Measurements from ENCODE around the gene TMPRSS9. TPM values are rescaled to one million over a fixed set of nuclear protein-coding genes. Genes with fewer than 3 reads are reported as not detected.
"Not testable (repeated sequence)": the region's sequence is repeated elsewhere in the genome, so short reads cannot be mapped to it uniquely, and the experiment has no call there.

TMPRSS9 gene
- total and polyA plus RNA-seq, 8 donors = 1.1 TPM; not detected in 7

DNA sequence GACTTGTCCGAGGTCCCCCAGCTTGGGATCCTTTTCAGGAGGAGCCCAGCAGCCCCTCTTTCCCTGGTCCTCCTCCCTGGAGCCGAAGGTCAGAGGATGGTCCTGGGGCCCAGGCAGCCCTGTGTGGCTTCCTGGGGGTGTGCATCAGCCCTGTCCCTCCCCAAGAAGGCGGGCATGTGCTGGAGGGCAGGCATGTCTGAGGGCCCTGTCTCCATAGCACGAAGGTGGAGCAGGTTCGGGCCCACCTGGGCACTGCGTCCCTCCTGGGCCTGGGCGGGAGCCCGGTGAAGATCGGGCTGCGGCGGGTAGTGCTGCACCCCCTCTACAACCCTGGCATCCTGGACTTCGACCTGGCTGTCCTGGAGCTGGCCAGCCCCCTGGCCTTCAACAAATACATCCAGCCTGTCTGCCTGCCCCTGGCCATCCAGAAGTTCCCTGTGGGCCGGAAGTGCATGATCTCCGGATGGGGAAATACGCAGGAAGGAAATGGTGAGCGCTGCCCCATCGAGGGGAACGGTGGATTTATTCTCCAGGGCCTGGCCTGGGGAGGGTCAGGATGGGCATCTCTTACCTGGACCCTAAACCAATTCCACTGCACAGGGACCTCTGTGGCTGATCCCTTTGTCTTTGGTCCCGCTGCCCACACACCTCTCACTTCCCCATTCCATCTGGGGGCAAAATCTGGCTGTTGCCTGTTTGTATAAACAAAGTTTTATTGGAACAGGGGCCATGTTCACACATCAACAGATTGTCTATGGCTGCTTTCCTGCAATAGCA lies 56.4 kb downstream of the TMPRSS9 start:
- peaks cover 0 to 5% (median 0%) of the 10 kb centered on the region in 4 donors for H3K9me3 ChIP-seq
- 85 to 91% (median 85%) methylated on average over 18 to 19 of the region's 19 CpGs for WGBS, 5 donors
- H3K36me3 ChIP-seq = peaks cover 4 to 18% (median 16%) of the 10 kb centered on the region in 4 donors
- TF ChIP-seq, protein P1, sequence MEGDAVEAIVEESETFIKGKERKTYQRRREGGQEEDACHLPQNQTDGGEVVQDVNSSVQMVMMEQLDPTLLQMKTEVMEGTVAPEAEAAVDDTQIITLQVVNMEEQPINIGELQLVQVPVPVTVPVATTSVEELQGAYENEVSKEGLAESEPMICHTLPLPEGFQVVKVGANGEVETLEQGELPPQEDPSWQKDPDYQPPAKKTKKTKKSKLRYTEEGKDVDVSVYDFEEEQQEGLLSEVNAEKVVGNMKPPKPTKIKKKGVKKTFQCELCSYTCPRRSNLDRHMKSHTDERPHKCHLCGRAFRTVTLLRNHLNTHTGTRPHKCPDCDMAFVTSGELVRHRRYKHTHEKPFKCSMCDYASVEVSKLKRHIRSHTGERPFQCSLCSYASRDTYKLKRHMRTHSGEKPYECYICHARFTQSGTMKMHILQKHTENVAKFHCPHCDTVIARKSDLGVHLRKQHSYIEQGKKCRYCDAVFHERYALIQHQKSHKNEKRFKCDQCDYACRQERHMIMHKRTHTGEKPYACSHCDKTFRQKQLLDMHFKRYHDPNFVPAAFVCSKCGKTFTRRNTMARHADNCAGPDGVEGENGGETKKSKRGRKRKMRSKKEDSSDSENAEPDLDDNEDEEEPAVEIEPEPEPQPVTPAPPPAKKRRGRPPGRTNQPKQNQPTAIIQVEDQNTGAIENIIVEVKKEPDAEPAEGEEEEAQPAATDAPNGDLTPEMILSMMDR (IDR thresholded peaks at IDR 0.05) = no peak
- TF ChIP-seq POLR2A (IDR thresholded peaks at IDR 0.05) (no peak), EP300 (IDR thresholded peaks at IDR 0.05) (no peak), POLR2AphosphoS5 (IDR thresholded peaks at IDR 0.05) (no peak)
- no peaks in the 10 kb centered on the region for H3K27me3 ChIP-seq
- H3K4me3 ChIP-seq = no peak overlapping the region
- H3K27ac ChIP-seq = no peak overlapping the region
- H3K4me1 ChIP-seq = no peaks in the 10 kb centered on the region
- intact Hi-C loops (cut with DNase I; ENCODE audit: low total_unique reads) = no loop called here
- no peak for DNase-seq

DNA sequence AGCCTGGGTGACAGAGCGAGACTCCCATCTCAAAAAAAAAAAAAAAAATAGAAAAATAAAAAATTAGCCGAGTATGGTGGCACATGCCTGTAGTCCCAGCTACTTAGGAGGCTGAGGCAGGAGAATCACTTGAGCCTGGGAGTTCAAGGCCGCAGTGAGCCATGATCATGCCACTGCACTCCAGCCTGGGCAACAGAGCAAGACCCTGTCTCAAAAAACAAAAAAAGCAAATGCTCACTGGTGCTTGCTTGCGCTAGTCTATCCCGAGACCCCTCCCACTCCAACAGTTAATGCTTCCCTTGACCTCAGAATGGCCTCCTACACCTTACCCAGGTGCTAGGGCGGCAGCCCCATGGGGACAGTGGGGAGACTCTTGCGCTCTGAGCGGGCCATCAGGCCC lies 57.4 kb downstream of the TMPRSS9 start:
- H3K4me3 ChIP-seq; intact Hi-C loops (cut with DNase I; ENCODE audit: low total_unique reads); H3K27ac ChIP-seq; H3K4me1 ChIP-seq; DNase-seq; H3K27me3 ChIP-seq; H3K9me3 ChIP-seq: not testable (repeated sequence)
- WGBS, 5 donors = 89 to 99% (median 97%) methylated on average over 8 of the region's 8 CpGs
- H3K36me3 ChIP-seq = peaks cover 4 to 18% (median 16%) of the 10 kb centered on the region in 4 donors

DNA sequence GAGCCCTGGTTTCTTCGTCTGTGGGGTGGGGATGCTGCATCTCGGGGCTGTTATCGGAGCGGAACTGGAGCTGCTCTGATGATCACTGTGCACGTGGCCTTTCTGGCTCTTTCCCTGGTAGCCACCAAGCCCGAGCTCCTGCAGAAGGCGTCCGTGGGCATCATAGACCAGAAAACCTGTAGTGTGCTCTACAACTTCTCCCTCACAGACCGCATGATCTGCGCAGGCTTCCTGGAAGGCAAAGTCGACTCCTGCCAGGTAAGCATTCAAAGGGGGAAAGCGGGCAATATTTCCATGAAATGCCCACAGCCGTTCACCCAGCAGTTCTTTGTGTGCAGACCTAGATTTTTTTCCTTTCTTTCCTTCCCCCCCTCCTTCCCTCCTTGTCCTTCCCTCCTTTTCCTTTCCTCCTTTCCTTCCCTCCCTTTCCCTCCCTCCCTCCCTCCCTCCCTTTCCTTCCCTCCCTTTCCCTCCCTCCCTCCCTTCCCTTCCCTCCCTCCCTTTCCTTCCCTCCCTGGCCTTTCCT lies 57.9 kb downstream of the TMPRSS9 start:
- no peak overlapping the region for H3K27ac ChIP-seq

DNA sequence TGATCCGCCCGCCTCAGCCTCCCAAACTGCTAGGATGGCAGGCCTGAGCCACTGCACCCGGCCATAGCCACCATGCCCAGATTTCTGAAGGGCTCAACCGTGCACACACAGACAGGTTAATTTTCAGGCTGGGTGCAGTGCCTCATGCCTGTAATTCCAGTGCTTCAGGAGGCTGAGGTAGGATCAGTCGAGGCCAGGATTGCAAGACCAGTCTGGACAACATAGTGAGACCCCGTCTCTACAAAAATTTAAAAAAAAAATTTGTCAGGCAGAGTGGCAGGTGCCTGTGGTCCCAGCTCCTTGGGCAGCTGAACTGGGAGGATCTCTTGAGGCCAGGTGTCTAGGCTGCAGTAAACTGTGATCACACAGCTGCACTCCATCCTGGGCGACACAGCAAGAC lies 59.7 kb downstream of the TMPRSS9 start:
- TF ChIP-seq POLR2AphosphoS5 (IDR thresholded peaks at IDR 0.05) (no peak), POLR2A (IDR thresholded peaks at IDR 0.05) (no peak), EP300 (IDR thresholded peaks at IDR 0.05) (no peak)
- TF ChIP-seq, protein P1 (IDR thresholded peaks at IDR 0.05) = no peak
- intact Hi-C loops (cut with DNase I; ENCODE audit: low total_unique reads) = no loop called here
- no peak for DNase-seq
- Histone ChIP-seq H3K27ac (no peak overlapping the region), H3K36me3 (peaks cover 10 to 35% (median 29%) of the 10 kb centered on the region in 4 donors), H3K4me1 (peaks cover 0 to 11% (median 4%) of the 10 kb centered on the region in 4 donors), H3K27me3 (no peaks in the 10 kb centered on the region), H3K4me3 (no peak overlapping the region), H3K9me3 (no peaks in the 10 kb centered on the region)
- 92 to 96% (median 94%) methylated on average over 7 of the region's 7 CpGs for WGBS, 5 donors

More for the DNA sequence above, 57.9 kb downstream of the TMPRSS9 start:
- no peak overlapping the region for H3K4me3 ChIP-seq
- no peaks in the 10 kb centered on the region for H3K4me1 ChIP-seq
- intact Hi-C loops (cut with DNase I; ENCODE audit: low total_unique reads) = no loop called here
- TF ChIP-seq EP300 (IDR thresholded peaks at IDR 0.05) (no peak), POLR2AphosphoS5 (IDR thresholded peaks at IDR 0.05) (no peak), POLR2A (IDR thresholded peaks at IDR 0.05) (no peak)
- TF ChIP-seq, protein P1 (IDR thresholded peaks at IDR 0.05) = no peak
- peaks cover 4 to 21% (median 16%) of the 10 kb centered on the region in 4 donors for H3K36me3 ChIP-seq
- H3K9me3 ChIP-seq = no peaks in the 10 kb centered on the region
- WGBS, 5 donors = 84 to 92% (median 87%) methylated on average over 13 of the region's 13 CpGs
- DNase-seq = no peak
- H3K27me3 ChIP-seq = no peaks in the 10 kb centered on the region

DNA sequence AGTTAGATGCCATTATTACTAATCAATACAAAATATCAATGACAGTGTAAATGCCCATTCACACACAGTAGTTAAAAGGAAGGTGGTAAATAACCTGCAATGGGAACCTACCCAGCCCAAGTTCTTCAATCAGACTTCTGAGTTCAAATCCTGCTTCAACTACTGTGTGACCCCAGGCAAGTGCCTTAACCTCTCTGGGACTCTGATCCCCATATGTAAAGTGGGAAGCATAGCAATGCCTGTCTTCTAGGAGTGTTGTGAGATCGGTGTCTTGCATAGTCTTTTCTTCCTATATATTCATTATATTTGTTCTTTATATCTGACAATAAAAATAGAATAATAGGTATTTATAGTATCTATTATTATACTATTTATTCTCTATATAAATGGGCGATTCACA lies 60.4 kb downstream of the TMPRSS9 start:
- Histone ChIP-seq H3K4me3 (no peak overlapping the region), H3K4me1 (peaks cover 3 to 18% (median 10%) of the 10 kb centered on the region in 4 donors), H3K9me3 (no peaks in the 10 kb centered on the region), H3K27me3 (no peaks in the 10 kb centered on the region), H3K27ac (no peak overlapping the region), H3K36me3 (peaks cover 10 to 38% (median 30%) of the 10 kb centered on the region in 4 donors)
- 86 to 91% (median 88%) methylated on average over 2 of the region's 2 CpGs for WGBS, 5 donors
- intact Hi-C loops (cut with DNase I; ENCODE audit: low total_unique reads) = no loop called here
- TF ChIP-seq, protein P1 (IDR thresholded peaks at IDR 0.05) = no peak
- no peak for TF ChIP-seq POLR2A (IDR thresholded peaks at IDR 0.05)
- no peak for TF ChIP-seq EP300 (IDR thresholded peaks at IDR 0.05)
- TF ChIP-seq POLR2AphosphoS5 (IDR thresholded peaks at IDR 0.05) = no peak
- DNase-seq = no peak
